ENCODE data around the gene TNFAIP8.

TNFAIP8 gene

DNA sequence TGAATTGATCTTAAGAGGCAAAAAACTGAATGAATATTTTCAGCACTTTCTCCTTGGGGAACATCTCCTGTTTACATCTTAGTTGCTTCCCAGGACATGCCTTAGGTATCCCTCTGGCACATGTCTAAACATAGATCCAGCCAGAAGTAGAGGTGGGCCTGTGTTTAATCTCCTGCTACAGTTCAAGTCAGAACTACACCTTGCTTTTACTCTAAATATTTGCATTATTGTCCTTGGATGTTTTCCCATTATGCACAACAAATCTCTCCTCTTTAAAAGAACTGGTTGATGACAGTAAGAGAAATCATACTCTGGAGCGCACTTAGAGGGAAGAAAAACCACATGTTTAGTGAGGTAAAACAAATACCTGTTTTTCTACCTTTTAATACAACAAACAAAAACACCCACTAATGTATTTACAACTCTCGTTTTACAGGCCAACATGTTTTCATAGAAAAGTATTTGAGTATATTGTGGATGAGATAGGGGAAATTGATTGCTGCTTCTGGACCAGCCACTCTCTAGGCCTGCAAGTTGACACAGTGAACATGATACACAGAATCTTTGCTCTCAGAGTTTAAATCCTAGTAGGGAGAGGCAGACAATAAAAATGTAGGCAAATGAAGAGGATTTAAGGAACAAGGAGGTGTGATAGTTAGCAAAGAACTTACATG is 32.3 kb downstream of the TNFAIP8 start:
- DNase-seq (ENCODE audit: low read depth): no peak
- TF ChIP-seq, protein P1, sequence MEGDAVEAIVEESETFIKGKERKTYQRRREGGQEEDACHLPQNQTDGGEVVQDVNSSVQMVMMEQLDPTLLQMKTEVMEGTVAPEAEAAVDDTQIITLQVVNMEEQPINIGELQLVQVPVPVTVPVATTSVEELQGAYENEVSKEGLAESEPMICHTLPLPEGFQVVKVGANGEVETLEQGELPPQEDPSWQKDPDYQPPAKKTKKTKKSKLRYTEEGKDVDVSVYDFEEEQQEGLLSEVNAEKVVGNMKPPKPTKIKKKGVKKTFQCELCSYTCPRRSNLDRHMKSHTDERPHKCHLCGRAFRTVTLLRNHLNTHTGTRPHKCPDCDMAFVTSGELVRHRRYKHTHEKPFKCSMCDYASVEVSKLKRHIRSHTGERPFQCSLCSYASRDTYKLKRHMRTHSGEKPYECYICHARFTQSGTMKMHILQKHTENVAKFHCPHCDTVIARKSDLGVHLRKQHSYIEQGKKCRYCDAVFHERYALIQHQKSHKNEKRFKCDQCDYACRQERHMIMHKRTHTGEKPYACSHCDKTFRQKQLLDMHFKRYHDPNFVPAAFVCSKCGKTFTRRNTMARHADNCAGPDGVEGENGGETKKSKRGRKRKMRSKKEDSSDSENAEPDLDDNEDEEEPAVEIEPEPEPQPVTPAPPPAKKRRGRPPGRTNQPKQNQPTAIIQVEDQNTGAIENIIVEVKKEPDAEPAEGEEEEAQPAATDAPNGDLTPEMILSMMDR (IDR thresholded peaks at IDR 0.05; ENCODE audit: insufficient read depth, low read depth, low read length, missing control alignments): no peak
- H3K4me3 ChIP-seq (ENCODE audit: low read depth, low read length): no peak overlapping the region

DNA sequence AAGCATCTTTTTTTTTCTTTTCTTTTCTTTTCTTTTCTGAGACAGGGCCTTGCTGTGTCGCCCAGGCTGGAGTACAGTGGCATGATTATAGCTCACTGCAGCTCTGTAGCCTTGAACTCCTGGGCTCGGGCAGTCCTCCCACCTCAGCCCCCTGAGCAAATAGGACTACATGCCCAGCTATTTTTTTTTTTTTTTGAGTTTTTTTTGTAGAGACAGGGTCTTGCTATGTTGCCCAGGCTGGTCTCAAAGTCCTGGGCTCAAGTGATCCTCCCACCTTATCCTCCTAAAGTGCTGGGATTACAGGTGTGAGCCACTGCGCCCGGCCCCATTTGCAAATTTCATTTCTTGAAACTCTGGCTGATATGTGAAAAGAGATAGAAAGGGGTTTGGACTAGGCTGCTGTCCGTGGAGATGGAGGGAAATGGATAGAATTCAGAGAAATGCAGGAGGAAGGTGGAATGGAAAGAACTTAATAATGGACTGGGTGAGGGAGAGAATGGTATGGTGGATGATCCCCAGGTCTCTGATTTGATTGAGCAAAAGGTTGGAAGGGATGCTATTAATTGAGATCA is 32.9 kb downstream of the TNFAIP8 start:
- no peak overlapping the region; the same call in 1 of the 2 replicates for H3K4me3 ChIP-seq (ENCODE audit: low read depth, low read length)
- DNase-seq (ENCODE audit: low read depth): no peak
- TF ChIP-seq, protein P1 (IDR thresholded peaks at IDR 0.05; ENCODE audit: insufficient read depth, low read depth, low read length, missing control alignments): no peak

DNA sequence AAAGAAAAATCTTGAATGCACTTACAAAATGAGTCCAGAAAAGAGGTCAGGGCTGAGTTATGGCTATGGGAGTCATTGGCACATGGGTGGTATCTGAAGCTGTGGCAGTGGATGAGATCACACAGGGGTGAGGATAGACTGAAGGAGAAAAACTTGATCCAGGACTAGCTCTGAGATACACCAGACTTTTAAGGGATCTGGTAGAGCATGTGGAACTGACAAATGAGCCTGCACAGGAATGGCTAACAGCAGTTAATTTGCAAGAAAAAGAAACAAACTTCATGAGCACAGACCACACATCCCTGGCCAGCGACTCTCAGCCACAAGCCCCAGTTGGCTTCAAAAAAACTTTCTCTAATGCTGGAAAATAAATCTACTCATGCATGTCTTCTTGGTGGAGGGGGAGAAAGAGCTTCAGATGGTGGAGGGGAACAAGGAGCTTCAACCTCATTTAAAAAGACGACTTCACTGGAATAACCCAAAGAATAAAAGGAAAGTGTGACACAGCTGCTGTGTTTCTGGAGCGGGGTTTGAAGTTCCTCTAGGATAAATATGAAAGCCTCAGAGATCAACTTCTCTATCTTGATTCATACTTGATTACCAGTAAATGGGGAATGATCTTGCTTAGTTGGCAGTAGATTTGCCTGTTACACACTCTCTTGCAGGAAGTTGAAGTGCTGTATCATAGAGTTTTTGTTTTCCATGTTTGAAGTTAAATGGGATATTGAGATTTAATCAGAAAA is 33.6 kb downstream of the TNFAIP8 start:
- DNase-seq (ENCODE audit: low read depth): peak; percentile 39
- H3K4me3 ChIP-seq (ENCODE audit: low read depth, low read length): no peak overlapping the region; the same call in 1 of the 2 replicates
- TF ChIP-seq, protein P1 (IDR thresholded peaks at IDR 0.05; ENCODE audit: insufficient read depth, low read depth, low read length, missing control alignments): no peak

DNA sequence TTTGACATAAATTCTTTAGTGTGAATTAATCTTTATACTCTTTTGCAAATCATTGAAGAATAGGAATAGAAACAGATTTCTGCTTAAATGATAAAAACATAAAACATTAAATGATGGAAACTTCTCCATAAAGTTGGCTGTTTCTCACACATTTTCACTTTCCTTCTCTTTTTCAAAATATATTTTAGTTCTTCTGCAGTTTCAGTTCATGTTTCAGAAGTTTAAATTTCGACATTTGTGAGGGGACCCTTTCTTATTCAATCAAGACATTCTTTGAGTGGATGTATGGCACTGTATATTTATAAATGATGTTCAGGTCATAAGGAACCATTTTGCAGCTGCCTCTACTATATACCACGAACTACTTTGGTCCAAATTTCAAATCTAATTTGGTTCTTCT is 34.6 kb downstream of the TNFAIP8 start:
- TF ChIP-seq, protein P1 (IDR thresholded peaks at IDR 0.05; ENCODE audit: insufficient read depth, low read depth, low read length, missing control alignments): no peak
- DNase-seq (ENCODE audit: low read depth): no peak
- no peak overlapping the region for H3K4me3 ChIP-seq (ENCODE audit: low read depth, low read length)

DNA sequence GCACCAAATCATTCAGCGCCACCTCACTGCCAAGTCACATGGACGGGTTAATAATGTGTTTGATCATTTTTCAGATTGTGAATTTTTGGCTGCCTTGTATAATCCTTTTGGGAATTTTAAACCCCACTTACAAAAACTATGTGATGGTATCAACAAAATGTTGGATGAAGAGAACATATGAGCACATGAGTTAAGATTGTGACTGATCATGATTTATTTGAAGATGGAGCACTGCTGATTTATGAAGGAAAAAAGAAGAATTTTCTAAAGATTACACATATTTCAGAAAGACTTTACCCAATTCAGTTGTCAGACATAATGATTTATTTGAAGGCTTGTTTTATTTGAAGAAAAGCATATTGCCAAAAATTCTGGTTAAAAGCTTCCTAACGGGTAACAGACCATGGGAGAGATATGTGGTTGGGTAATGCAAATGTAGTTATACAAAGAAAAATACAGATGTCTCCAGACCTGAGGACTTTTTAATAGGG is 37.4 kb downstream of the TNFAIP8 start:
- no peak for DNase-seq (ENCODE audit: low read depth)
- H3K4me3 ChIP-seq (ENCODE audit: low read depth, low read length): no peak overlapping the region
- TF ChIP-seq, protein P1 (IDR thresholded peaks at IDR 0.05; ENCODE audit: insufficient read depth, low read depth, low read length, missing control alignments): no peak

DNA sequence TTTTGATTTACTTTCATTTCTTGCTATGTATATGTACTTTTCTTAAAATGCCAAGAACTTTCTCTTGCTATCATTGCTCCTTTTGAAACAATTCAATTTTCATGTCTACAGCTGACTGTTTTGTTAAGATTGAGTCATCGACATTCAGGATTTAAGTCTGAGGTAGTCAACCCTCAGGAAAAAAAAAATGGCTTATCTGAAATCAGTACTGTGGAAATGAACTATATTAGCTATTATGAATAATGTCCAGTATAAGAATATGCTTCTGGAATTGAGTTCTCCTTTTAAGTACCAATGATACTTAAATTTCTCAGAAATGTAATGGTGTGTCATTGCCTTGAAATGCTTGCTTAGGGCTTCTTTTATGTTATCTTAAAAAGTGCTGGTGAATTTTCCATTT is 37.9 kb downstream of the TNFAIP8 start:
- no peak for DNase-seq (ENCODE audit: low read depth)
- TF ChIP-seq, protein P1 (IDR thresholded peaks at IDR 0.05; ENCODE audit: insufficient read depth, low read depth, low read length, missing control alignments): no peak
- H3K4me3 ChIP-seq (ENCODE audit: low read depth, low read length): no peak overlapping the region
